Chondrocyte (in vitro differentiated cells): ENCODE measurements around the gene LCN12. TPM values are rescaled to one million over a fixed set of nuclear protein-coding genes. Genes with fewer than 3 reads are reported as not detected.

ENCODE experiments used
- DNase-seq: peaks from one replicate; pipeline ENCODE4 v3.0.0; 2021; ENCODE audit warnings: mixed read lengths, low spot score
- H3K27ac Mint-ChIP-seq: one replicate; pipeline ENCODE4 v1.8.0; 2021; ENCODE audit warnings: mild to moderate bottlenecking, moderate library complexity, mixed read lengths; ENCODE audit not compliant: unreplicated experiment
- H3K27me3 Mint-ChIP-seq: 2 replicates; pipeline ENCODE4 v1.8.0; 2021; ENCODE audit warnings: low read depth, mixed read lengths
- H3K36me3 Mint-ChIP-seq: 2 replicates; pipeline ENCODE4 v1.8.0; 2021; ENCODE audit warnings: low read depth, mixed read lengths
- H3K4me1 Mint-ChIP-seq: 2 replicates; pipeline ENCODE4 v1.8.0; 2021; ENCODE audit warnings: low read depth, mild to moderate bottlenecking, mixed read lengths
- H3K4me3 Mint-ChIP-seq: one replicate; pipeline ENCODE4 v1.8.0; 2021; ENCODE audit warnings: mild to moderate bottlenecking, moderate library complexity, mixed read lengths; ENCODE audit not compliant: unreplicated experiment
- H3K9me3 Mint-ChIP-seq: 2 replicates; pipeline ENCODE4 v1.8.0; 2021; ENCODE audit warnings: low read depth, mixed read lengths
- CTCF ChIP-seq: fragments of 200-600 bp; sonication (generic); IDR thresholded peaks from 2 replicates; pipeline ENCODE4 v1.5.0; 2021; ENCODE audit warnings: antibody characterized with exemption, mild to moderate bottlenecking, moderate library complexity
- total RNA-seq: library from RNA; stranded (reverse); gene quantifications from 3 replicates; pipeline ENCODE4 v1.2.1, GENCODE V29; 2021

Gene LCN12
- total RNA-seq, 1 donor from 2014 or later: 0.60 TPM

DNA sequence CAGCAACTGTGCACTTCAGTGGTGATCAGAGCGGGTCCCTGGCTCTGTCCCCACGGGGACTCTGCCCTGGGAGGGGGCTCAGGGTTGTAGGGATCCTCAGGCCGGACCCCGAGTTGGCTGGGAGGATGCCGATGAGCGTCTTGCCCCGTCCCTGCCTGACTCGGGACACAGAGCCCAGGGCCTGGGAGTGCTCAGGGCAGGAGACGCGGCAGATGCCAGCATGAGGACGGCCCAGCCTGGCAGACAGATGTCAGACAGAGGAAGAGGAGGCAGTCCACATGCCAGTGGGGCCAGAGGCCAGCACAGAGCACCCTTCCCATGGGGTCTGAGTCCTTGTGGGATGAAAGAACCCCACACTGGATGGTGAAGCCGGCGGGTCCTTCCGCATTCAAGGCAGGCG is 11.3 kb downstream of the LCN12 start:
- Mint-ChIP-seq H3K27me3 (peaks cover 3% of the 10 kb centered on the region), H3K27ac (no peak overlapping the region)

DNA sequence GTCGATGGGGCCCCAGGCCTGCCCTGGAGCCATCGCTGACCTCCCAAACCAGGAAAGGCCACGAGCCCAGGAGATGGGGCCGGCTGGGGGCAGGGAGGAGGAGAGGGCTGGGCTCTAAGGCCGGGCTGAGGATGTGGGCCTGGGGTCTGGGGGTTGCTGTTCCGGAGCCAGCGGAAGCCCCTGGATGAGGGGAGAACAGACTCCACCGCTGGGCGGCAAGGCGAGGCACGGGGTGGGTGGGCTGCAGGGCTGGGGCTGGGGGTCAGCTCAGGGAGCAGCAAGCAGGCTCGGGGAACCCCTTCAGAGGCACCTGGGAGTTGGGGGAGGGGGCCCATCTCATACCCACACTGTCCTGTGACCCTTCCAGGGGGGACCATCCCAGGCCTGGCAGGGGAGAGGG is 11.7 kb downstream of the LCN12 start:
- TF ChIP-seq CTCF: no peak

More for the DNA sequence above, 11.3 kb downstream of the LCN12 start:
- H3K4me3 Mint-ChIP-seq: no peak overlapping the region
- no peaks in the 10 kb centered on the region for H3K36me3 Mint-ChIP-seq
- H3K9me3 Mint-ChIP-seq: no peaks in the 10 kb centered on the region
- H3K4me1 Mint-ChIP-seq: peaks cover 4% of the 10 kb centered on the region
- no peak for TF ChIP-seq CTCF
- no peak for DNase-seq

GRCh38 chr9:136964171-136964689 is 12.2 kb downstream of the LCN12 start:
- Mint-ChIP-seq H3K27me3 (peaks cover 3% of the 10 kb centered on the region), H3K9me3 (no peaks in the 10 kb centered on the region), H3K4me1 (peaks cover 4% of the 10 kb centered on the region), H3K4me3 (no peak overlapping the region), H3K36me3 (no peaks in the 10 kb centered on the region), H3K27ac (no peak overlapping the region)
- no peak for TF ChIP-seq CTCF
- no peak for DNase-seq

More for the DNA sequence above, 11.7 kb downstream of the LCN12 start:
- peaks cover 3% of the 10 kb centered on the region for H3K27me3 Mint-ChIP-seq
- H3K36me3 Mint-ChIP-seq: no peaks in the 10 kb centered on the region
- H3K4me3 Mint-ChIP-seq: no peak overlapping the region
- H3K9me3 Mint-ChIP-seq: no peaks in the 10 kb centered on the region
- no peak overlapping the region for H3K27ac Mint-ChIP-seq
- DNase-seq: no peak
- peaks cover 4% of the 10 kb centered on the region for H3K4me1 Mint-ChIP-seq

GRCh38 chr9:136964833-136965422 is 12.9 kb downstream of the LCN12 start:
- H3K27me3 Mint-ChIP-seq: peaks cover 3% of the 10 kb centered on the region
- H3K27ac Mint-ChIP-seq: no peak overlapping the region
- TF ChIP-seq CTCF: no peak
- no peak for DNase-seq
- no peak overlapping the region for H3K4me3 Mint-ChIP-seq
- no peaks in the 10 kb centered on the region for H3K9me3 Mint-ChIP-seq
- H3K4me1 Mint-ChIP-seq: peaks cover 4% of the 10 kb centered on the region
- H3K36me3 Mint-ChIP-seq: no peaks in the 10 kb centered on the region

DNA sequence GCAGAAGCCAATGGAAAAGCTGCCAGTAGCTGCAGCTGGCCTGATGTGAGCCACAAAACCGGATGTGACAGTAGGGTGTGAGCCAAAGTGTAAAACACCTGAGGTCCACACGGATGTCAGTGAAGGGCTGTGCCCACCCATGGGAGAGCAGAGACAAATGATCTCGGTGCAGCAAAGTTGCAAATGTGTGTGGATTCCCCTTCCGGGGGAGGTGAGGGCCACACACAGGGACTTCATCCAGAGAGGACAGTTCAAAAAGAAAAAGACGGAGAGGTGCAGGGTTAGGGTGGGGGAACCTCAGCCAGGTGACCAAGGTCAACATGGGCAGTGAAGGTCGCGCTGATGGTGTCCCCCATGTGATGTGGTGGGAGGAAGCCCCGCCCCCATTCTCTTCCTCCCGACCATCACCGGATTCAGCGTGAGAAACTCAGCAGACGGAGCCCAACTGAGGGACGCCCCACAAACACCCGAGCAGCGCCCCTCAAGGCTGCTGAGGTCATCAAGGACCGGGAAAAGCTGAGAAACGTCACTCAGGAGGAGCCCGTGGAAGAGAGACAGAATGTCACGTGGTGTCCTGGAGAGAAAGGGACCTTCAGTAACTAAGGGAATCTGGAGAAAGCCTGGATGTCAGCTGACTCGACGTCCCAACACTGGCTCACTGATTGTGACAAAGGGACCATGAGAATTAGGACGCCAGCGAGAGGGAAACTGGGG is 13.9 kb downstream of the LCN12 start:
- DNase-seq: no peak
- Mint-ChIP-seq H3K9me3 (no peaks in the 10 kb centered on the region), H3K4me3 (no peak overlapping the region), H3K27me3 (peaks cover 3% of the 10 kb centered on the region), H3K27ac (no peak overlapping the region), H3K4me1 (peaks cover 4% of the 10 kb centered on the region), H3K36me3 (no peaks in the 10 kb centered on the region)
- TF ChIP-seq CTCF: no peak
